ENCODE measurements around the gene DACH1. TPM values are rescaled to one million over a fixed set of nuclear protein-coding genes. Genes with fewer than 3 reads are reported as not detected.

Gene DACH1
- total and polyA plus RNA-seq, 2 of the 8 experiments (the other 6 are each of a cell fraction or from before 2014, with no cell fraction given): 0.12 to 0.67 TPM

DNA sequence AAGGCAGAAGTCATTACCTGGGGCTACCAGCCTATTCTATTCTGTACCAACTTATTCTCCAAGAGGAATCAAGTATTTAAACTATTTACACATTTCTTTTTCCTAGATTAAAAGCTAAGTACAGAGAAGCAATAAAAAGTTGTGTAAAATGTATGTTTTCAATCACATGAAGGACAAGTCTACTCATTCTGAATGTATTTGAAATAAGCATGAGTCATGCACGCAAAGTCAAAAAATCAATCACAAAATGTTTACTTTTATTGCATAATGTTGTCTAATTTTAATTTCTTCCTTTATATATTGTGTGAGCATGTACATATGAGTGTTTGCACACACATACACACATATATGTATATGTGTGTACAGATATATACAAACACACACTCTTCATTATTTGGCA is 136.7 kb downstream of the DACH1 start:
- Histone ChIP-seq H3K36me3 (ENCODE audit: control insufficient read depth in 2 of 4, insufficient read depth in 4 of 4, low read length in 3 of 4) (no peaks in the 10 kb centered on the region), H3K4ac (replicated peaks; ENCODE audit: insufficient read length, low read depth, low read length) (no peak overlapping the region), H3K79me2 (ENCODE audit: control insufficient read depth in 1 of 2, insufficient read depth in 2 of 2, low read length in 2 of 2) (no peaks in the 10 kb centered on the region), H3K14ac (ENCODE audit: insufficient read length) (no peak overlapping the region), H2BK20ac (ENCODE audit: low read length) (no peak overlapping the region), H4K20me1 (replicated peaks in 1 of 2; ENCODE audit: control insufficient read depth in 1 of 2, insufficient read depth in 2 of 2, low read length in 2 of 2) (no peaks in the 10 kb centered on the region), H2BK120ac (replicated peaks; ENCODE audit: low read depth, low read length) (no peak overlapping the region), H3K9ac (replicated peaks in 1 of 4; ENCODE audit: extremely low read depth in 1 of 4, low read depth in 3 of 4, low read length in 3 of 4) (no peak overlapping the region), H3K56ac (replicated peaks; ENCODE audit: insufficient read length, low read depth, low read length) (no peak overlapping the region), H2BK5ac (ENCODE audit: low read depth, low read length) (no peak overlapping the region), H3K4me3 (ENCODE audit: extremely low read depth in 1 of 4, insufficient read depth in 2 of 4, low read depth in 3 of 4, low read length in 4 of 4) (no peak overlapping the region), H3K4me2 (ENCODE audit: insufficient read depth in 1 of 2, low read depth in 2 of 2, low read length in 2 of 2) (no peak overlapping the region), H2BK12ac (ENCODE audit: low read depth, low read length) (no peak overlapping the region), H4K5ac (ENCODE audit: insufficient read length, low read depth, low read length) (no peak overlapping the region), H3K9me3 (ENCODE audit: insufficient read depth in 2 of 2, low read depth in 1 of 2, low read length in 1 of 2) (no peaks in the 10 kb centered on the region), H3K4me1 (replicated peaks in 1 of 4; ENCODE audit: control insufficient read depth in 3 of 4, insufficient read depth in 4 of 4, low read length in 3 of 4) (peaks cover 0 to 2% (median under 1%) of the 10 kb centered on the region in 4 experiments; a peak in 2 of 7 replicates), H2AK5ac (ENCODE audit: low read depth, low read length) (no peak overlapping the region), H4K91ac (replicated peaks; ENCODE audit: insufficient read length, low read length) (no peak overlapping the region), H3K79me1 (ENCODE audit: low read depth, low read length) (no peaks in the 10 kb centered on the region), H3K23ac (ENCODE audit: insufficient read length) (no peak overlapping the region), H3K27me3 (replicated peaks in 1 of 4; ENCODE audit: control insufficient read depth in 3 of 4, extremely low read depth in 1 of 4, insufficient read depth in 3 of 4, low read length in 3 of 4) (no peaks in the 10 kb centered on the region), H2BK15ac (ENCODE audit: low read length) (no peak overlapping the region), H3K23me2 (ENCODE audit: low read depth, low read length) (no peaks in the 10 kb centered on the region), H3K18ac (ENCODE audit: extremely low read depth, low read length) (no peak overlapping the region), H4K8ac (ENCODE audit: extremely low read depth, insufficient read depth, low read length) (no peak overlapping the region), H2AFZ (ENCODE audit: low read length) (no peak overlapping the region), H3K27ac (ENCODE audit: low read depth, low read length) (no peak overlapping the region)
- ChIA-PET CTCF (ENCODE audit: partially characterized antibody) (interaction anchor here (0.6 kb wide), 1 partner anchor 52 kb away, joined by 3 read pairs; no protein-coding TSS in a partner anchor), POLR2A (ENCODE audit: partially characterized antibody) (no interaction called here)
- FAIRE-seq (no peak), DNase-seq (ENCODE audit: low read depth in 1 of 2, low spot score in 2 of 2) (no peak)
- TF ChIP-seq ZNF274 (IDR thresholded peaks at IDR 0.05; ENCODE audit: borderline replicate concordance, extremely low read depth, low read length) (no peak), POLR2A (IDR thresholded peaks at IDR 0.05; ENCODE audit: control extremely low read depth in 1 of 2, low read depth in 2 of 2, low read length in 2 of 2) (no peak), SIN3A (conservative IDR thresholded peaks at IDR 0.05 in 1 of 2, IDR thresholded peaks at IDR 0.05 in 1 of 2; ENCODE audit: low read depth in 1 of 2, low read length in 2 of 2) (no peak), POLR2AphosphoS5 (IDR thresholded peaks at IDR 0.05; ENCODE audit: low read depth, low read length) (no peak), GTF2F1 (IDR thresholded peaks at IDR 0.05; ENCODE audit: borderline replicate concordance, low read depth, low read length) (no peak), BRCA1 (IDR thresholded peaks at IDR 0.05; ENCODE audit: low read depth, low read length) (no peak), TAF7 (optimal IDR thresholded peaks at IDR 0.05; ENCODE audit: borderline replicate concordance, low read depth, low read length) (no peak), PHF8 (conservative IDR thresholded peaks at IDR 0.05; ENCODE audit: low read depth, low read length) (no peak), HDAC2 (IDR thresholded peaks at IDR 0.05; ENCODE audit: borderline replicate concordance in 1 of 2, low read depth in 2 of 2, low read length in 2 of 2) (no peak), RAD21 (IDR thresholded peaks at IDR 0.05 in 1 of 2, conservative IDR thresholded peaks at IDR 0.05 in 1 of 2; ENCODE audit: low read depth in 2 of 2, low read length in 2 of 2) (no peak), NANOG (IDR thresholded peaks at IDR 0.05; ENCODE audit: insufficient read depth, low read depth, low read length, poor library complexity, severe bottlenecking) (no peak)
- WGBS, 2 experiments (ENCODE audit: extremely low coverage in 1 of 2, insufficient coverage in 1 of 2, insufficient read length in 1 of 2, insufficient replicate concordance in 2 of 2, low coverage in 1 of 2, low lambda C conversion rate in 2 of 2, missing lambda C conversion rate in 1 of 2): 100% methylated on average over 1 of the region's 1 CpG; no CpG with 5 or more reads in 1 of the 2 experiments

All from H1 (cell line).